Endodermal cell (in vitro differentiated cells): ENCODE measurements around the gene KRT6A. TPM values are rescaled to one million over a fixed set of nuclear protein-coding genes. Genes with fewer than 3 reads are reported as not detected.
A peak's percentile ranks its signal among the peaks of the same experiment; 100 is the strongest.

ENCODE experiments used
- DNase-seq: peaks from one replicate; pipeline ENCODE4 v3.0.0-alpha.2; 2017
- H3K27ac ChIP-seq: 2 replicates; pipeline ENCODE4 v1.5.1; 2013; ENCODE audit warnings: mild to moderate bottlenecking, low read depth, low read length, moderate library complexity
- H3K27me3 ChIP-seq: 2 replicates; pipeline ENCODE4 v1.6.1; 2013; ENCODE audit warnings: mild to moderate bottlenecking, low read length, moderate library complexity; ENCODE audit not compliant: insufficient read depth, control insufficient read depth, poor library complexity, severe bottlenecking
- H3K36me3 ChIP-seq: 2 replicates; pipeline ENCODE4 v1.7.0; 2013; ENCODE audit warnings: mild to moderate bottlenecking, low read length, moderate library complexity; ENCODE audit not compliant: control insufficient read depth, insufficient read depth
- H3K4me1 ChIP-seq: one replicate; pipeline ENCODE4 v1.7.0; 2013; ENCODE audit warnings: low read length; ENCODE audit not compliant: control insufficient read depth, insufficient read depth
- H3K4me3 ChIP-seq: 2 replicates; pipeline ENCODE4 v1.5.1; 2013; ENCODE audit warnings: mild to moderate bottlenecking, low read length, moderate library complexity
- H3K9ac ChIP-seq: 2 replicates; pipeline ENCODE4 v1.6.1; 2013; ENCODE audit warnings: mild to moderate bottlenecking, low read length, moderate library complexity; ENCODE audit not compliant: poor library complexity, severe bottlenecking; ENCODE audit errors: extremely low read depth
- H3K9me3 ChIP-seq: 2 replicates; pipeline ENCODE4 v1.6.1; 2013; ENCODE audit warnings: mild to moderate bottlenecking, low read length, moderate library complexity; ENCODE audit not compliant: control insufficient read depth
- H3K27ac Mint-ChIP-seq: 2 replicates; pipeline ENCODE4 v1.8.0; 2020; ENCODE audit warnings: mixed read lengths
- H3K27me3 Mint-ChIP-seq: 2 replicates; pipeline ENCODE4 v1.8.0; 2021; ENCODE audit warnings: mild to moderate bottlenecking, mixed read lengths; ENCODE audit not compliant: insufficient read depth
- H3K36me3 Mint-ChIP-seq: 2 replicates; pipeline ENCODE4 v1.8.0; 2020; ENCODE audit warnings: low read depth, mixed read lengths
- H3K4me1 Mint-ChIP-seq: 2 replicates; pipeline ENCODE4 v1.8.0; 2020; ENCODE audit warnings: mixed read lengths
- H3K4me3 Mint-ChIP-seq: 2 replicates; pipeline ENCODE4 v1.8.0; 2020; ENCODE audit warnings: mild to moderate bottlenecking, moderate library complexity, mixed read lengths
- H3K9me3 Mint-ChIP-seq: 2 replicates; pipeline ENCODE4 v1.8.0; 2020; ENCODE audit warnings: mild to moderate bottlenecking, mixed read lengths
- CTCF ChIP-seq: fragments of 200-600 bp; sonication (generic); conservative IDR thresholded peaks from 2 replicates; pipeline ENCODE4 v1.5.0; 2021; ENCODE audit warnings: antibody characterized with exemption, mild to moderate bottlenecking
- WGBS, 2 experiments: methylation state at CpG; one replicate each; pipeline versions ENCODE4 v1.1.5 to v1.1.7; 2013; ENCODE audit warnings: missing lambda C conversion rate in 2 of 2, mixed read lengths in 1 of 2; ENCODE audit not compliant: insufficient coverage in 1 of 2, insufficient read length in 1 of 2; 5-methylcytosine and 5-hydroxymethylcytosine counted together
- total RNA-seq, 2 donors: library from RNA; stranded (reverse); fragmentation: NEBNext Ultra II Directional in 1 of 2; extraction: Animal tissue kit (Norgen Biotek cat#: 25700) in 1 of 2; gene quantifications; 2 replicates in 1 of 2; 3 replicates in 1 of 2; pipeline ENCODE4 v1.2.1, GENCODE V29; 2021

Gene KRT6A
- total RNA-seq, 2 donors from 2014 or later = not detected

- Mint-ChIP-seq H3K36me3 (no peaks in the 10 kb centered on the region), H3K4me1 (peaks cover 4% of the 10 kb centered on the region), H3K27ac (no peak overlapping the region), H3K4me3 (no peak overlapping the region), H3K9me3 (no peaks in the 10 kb centered on the region), H3K27me3 (peaks cover 4% of the 10 kb centered on the region)
- no peaks in the 10 kb centered on the region for H3K9me3 ChIP-seq
- 82 to 83% methylated on average over 4 to 9 of the region's 9 CpGs for WGBS, 2 experiments
- H3K27me3 ChIP-seq = no peaks in the 10 kb centered on the region
- peak; percentile 47 for DNase-seq
- no peak overlapping the region for H3K9ac ChIP-seq
- no peak overlapping the region for H3K4me3 ChIP-seq
- no peak for TF ChIP-seq CTCF
- peak overlapping the region; percentile 69 for H3K27ac ChIP-seq
- H3K36me3 ChIP-seq = no peaks in the 10 kb centered on the region
- H3K4me1 ChIP-seq = no peaks in the 10 kb centered on the region
These were observed 51.6 kb downstream of the KRT6A start for GRCh38 chr12:52441320-52441911.

DNA sequence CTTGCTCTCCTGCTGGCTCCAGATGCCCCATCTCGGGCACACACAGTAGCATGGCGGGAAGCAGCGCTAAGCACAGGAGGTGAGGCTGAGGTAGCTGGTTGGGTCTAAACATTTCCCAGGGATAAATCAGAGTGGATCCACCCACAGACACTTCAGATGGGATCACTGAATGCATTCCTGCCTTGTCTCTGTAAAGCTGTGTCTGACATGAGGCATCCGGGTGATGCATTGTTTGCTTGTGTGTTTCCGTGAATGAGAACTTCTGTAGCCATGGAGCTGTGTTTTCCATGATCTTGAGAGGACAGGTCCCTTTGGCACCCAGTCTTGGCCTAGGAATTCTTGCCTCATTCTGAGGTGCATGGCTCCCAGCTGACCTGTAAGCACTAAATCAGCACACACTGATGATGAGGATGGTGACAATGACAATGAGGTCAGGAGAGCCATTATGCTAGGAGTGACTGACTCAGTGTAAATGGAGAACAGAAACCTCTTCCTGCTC is 52.2 kb downstream of the KRT6A start:
- H3K36me3 ChIP-seq = no peaks in the 10 kb centered on the region
- no peaks in the 10 kb centered on the region for H3K4me1 ChIP-seq
- H3K27ac ChIP-seq = peak overlapping the region; percentile 69
- H3K27me3 ChIP-seq = no peaks in the 10 kb centered on the region
- no peak overlapping the region for H3K4me3 ChIP-seq
- Mint-ChIP-seq H3K9me3 (no peaks in the 10 kb centered on the region), H3K36me3 (no peaks in the 10 kb centered on the region), H3K27ac (no peak overlapping the region), H3K4me1 (peaks cover 4% of the 10 kb centered on the region), H3K27me3 (peaks cover 2% of the 10 kb centered on the region), H3K4me3 (no peak overlapping the region)
- no peak for TF ChIP-seq CTCF
- WGBS, 2 experiments = 85 to 94% methylated on average over 2 to 5 of the region's 5 CpGs
- no peaks in the 10 kb centered on the region for H3K9me3 ChIP-seq
- peak; percentile 36 for DNase-seq
- H3K9ac ChIP-seq = no peak overlapping the region

DNA sequence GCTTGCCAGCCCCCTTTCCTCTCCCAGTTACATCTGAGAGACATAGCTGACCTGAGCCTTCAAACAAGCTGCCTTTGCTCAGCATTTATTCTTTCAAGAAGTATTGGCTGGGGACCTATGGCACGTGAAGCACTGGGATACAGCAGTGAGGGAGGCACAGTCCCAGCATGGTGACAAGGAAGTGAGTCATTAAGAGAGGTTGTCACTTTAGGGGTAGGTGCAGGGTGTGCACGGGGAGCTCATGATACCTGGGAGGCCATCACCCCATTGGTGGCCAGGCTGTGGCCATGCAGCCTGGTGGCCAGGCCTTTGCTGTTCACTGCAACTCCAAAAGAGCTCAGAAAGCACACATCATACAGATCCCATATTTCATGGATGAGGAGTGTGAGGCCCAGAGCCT is 53.2 kb downstream of the KRT6A start:
- H3K4me1 Mint-ChIP-seq = peaks cover 4% of the 10 kb centered on the region
- H3K27ac ChIP-seq = no peak overlapping the region
- H3K9ac ChIP-seq = no peak overlapping the region

More for the DNA sequence above, 53.2 kb downstream of the KRT6A start:
- H3K36me3 Mint-ChIP-seq = no peaks in the 10 kb centered on the region
- H3K27me3 Mint-ChIP-seq = peaks cover 2% of the 10 kb centered on the region
- H3K4me3 Mint-ChIP-seq = no peak overlapping the region
- H3K27ac Mint-ChIP-seq = no peak overlapping the region
- H3K27me3 ChIP-seq = no peaks in the 10 kb centered on the region
- no peaks in the 10 kb centered on the region for H3K9me3 ChIP-seq
- DNase-seq = peak; percentile 38
- H3K36me3 ChIP-seq = no peaks in the 10 kb centered on the region
- H3K9me3 Mint-ChIP-seq = no peaks in the 10 kb centered on the region
- H3K4me1 ChIP-seq = no peaks in the 10 kb centered on the region
- TF ChIP-seq CTCF = no peak
- 89 to 100% methylated on average over 1 to 2 of the region's 2 CpGs for WGBS, 2 experiments
- H3K4me3 ChIP-seq = no peak overlapping the region
